BLaER1 (cell line): ENCODE data around the gene VPS41.

ENCODE experiments used
- H3K27ac ChIP-seq: shearing (Covaris generic); formaldehyde crosslinking; 2 replicates; pipeline ENCODE4 v1.8.1; 2022
- H3K27me3 ChIP-seq: shearing (Covaris generic); formaldehyde crosslinking; 2 replicates; pipeline ENCODE4 v1.8.1; 2022
- H3K36me3 ChIP-seq: shearing (Covaris generic); formaldehyde crosslinking; 2 replicates; pipeline ENCODE4 v1.8.1; 2022
- H3K4me1 ChIP-seq: shearing (Covaris generic); formaldehyde crosslinking; 2 replicates; pipeline ENCODE4 v1.8.1; 2022
- H3K4me2 ChIP-seq: shearing (Covaris generic); formaldehyde crosslinking; 2 replicates; pipeline ENCODE4 v1.8.1; 2022
- H3K4me3 ChIP-seq: shearing (Covaris generic); formaldehyde crosslinking; 2 replicates; pipeline ENCODE4 v1.8.1; 2022
- H3K9ac ChIP-seq: shearing (Covaris generic); formaldehyde crosslinking; 2 replicates; pipeline ENCODE4 v1.8.1; 2022
- H3K9me3 ChIP-seq: shearing (Covaris generic); formaldehyde crosslinking; 2 replicates; pipeline ENCODE4 v1.8.1; 2022
- H4K20me1 ChIP-seq: shearing (Covaris generic); formaldehyde crosslinking; 2 replicates; pipeline ENCODE4 v1.8.1; 2022
- Cebpa-rat ChIP-seq: shearing (Covaris generic); IDR thresholded peaks from 2 replicates; pipeline ENCODE4 v1.8.1; 2022

Gene VPS41

DNA sequence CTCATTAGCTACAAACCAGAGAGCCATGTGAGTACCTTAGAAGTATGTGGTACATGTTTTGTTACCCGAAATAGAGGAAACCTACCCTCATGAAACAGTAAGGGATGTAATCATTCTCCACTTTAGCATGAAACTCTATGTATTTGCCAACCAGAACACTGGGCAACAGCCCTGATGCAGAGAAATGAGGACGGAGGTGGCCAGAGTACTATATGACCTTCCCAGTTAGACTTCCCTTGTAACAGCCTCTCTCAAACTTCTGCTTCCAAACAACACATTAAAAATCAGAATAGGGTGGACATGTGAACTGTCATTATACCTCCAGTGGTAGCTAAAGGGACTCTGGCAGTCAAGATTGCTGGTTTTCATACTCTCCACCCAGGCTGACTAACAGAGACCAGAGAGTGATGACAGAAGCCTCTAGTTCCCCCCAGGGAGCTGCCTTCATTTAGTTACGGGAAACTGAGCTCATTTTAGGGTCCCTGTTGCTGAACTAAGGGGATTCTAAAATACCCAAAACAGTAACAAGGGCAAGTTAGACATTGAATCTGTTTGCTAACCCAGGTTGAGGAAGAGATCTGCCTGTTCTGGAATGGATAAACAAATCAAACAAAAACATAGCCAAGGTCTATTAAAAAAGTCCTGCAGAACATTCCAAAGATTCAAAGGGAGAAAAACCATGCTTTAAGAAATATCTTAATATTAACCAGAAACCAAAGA lies 83.1 kb downstream of the VPS41 start:
- Histone ChIP-seq H3K4me3 (no peak overlapping the region), H3K4me1 (peaks cover 12% of the 10 kb centered on the region), H3K9me3 (peaks cover 17% of the 10 kb centered on the region), H3K27me3 (no peaks in the 10 kb centered on the region), H3K9ac (no peak overlapping the region), H3K27ac (peak overlapping the region; percentile 48), H3K4me2 (peak overlapping the region; percentile 63), H4K20me1 (no peaks in the 10 kb centered on the region), H3K36me3 (peaks cover 17% of the 10 kb centered on the region)
- TF ChIP-seq Cebpa-rat: no peak

DNA sequence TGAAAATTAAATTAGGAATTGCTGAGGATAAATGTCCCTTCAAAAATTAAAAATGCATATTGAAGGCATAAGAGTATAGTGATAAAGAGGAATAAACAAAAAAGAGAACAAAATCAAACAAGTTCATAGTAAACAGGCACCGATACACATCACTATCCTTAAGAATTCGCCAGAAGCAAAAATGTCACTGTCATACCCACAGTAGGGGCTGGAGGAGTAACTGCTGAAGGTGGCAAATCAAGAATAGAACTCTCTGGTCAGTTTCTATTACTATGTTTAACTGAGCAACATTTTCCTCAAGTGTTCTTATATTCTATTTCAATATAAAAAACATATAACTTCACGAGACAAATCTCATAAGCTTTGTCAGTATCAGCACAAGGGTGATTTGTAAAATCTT lies 84.0 kb downstream of the VPS41 start:
- no peaks in the 10 kb centered on the region for H4K20me1 ChIP-seq
- H3K9me3 ChIP-seq: peaks cover 17% of the 10 kb centered on the region
- no peaks in the 10 kb centered on the region for H3K27me3 ChIP-seq
- H3K4me3 ChIP-seq: no peak overlapping the region
- no peak overlapping the region for H3K27ac ChIP-seq
- H3K4me2 ChIP-seq: no peak overlapping the region
- TF ChIP-seq Cebpa-rat: no peak
- H3K36me3 ChIP-seq: peaks cover 19% of the 10 kb centered on the region
- no peak overlapping the region for H3K9ac ChIP-seq
- H3K4me1 ChIP-seq: peaks cover 12% of the 10 kb centered on the region

DNA sequence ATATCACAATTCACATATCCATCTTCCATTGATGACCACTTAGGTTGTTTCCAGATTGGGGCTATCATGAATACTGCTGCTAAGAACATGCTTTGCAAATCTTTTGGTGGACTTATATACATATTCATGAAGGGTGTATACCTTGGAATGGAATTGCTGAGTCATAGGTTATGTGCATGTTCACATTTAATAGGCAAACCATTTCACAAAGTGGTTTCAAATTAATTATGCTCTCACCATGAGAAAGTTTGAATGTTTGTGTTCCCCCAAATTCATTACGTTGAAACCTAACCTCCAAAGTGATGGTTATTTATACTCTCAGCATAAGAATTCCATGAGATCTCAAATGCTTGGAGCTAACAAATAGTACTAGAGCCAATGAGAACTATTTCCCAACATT lies 86.4 kb downstream of the VPS41 start:
- no peaks in the 10 kb centered on the region for H4K20me1 ChIP-seq
- peaks cover 12% of the 10 kb centered on the region for H3K4me1 ChIP-seq
- H3K36me3 ChIP-seq: peaks cover 35% of the 10 kb centered on the region
- no peak overlapping the region for H3K27ac ChIP-seq
- H3K9me3 ChIP-seq: peaks cover 18% of the 10 kb centered on the region
- H3K4me2 ChIP-seq: no peak overlapping the region
- no peak for TF ChIP-seq Cebpa-rat
- no peaks in the 10 kb centered on the region for H3K27me3 ChIP-seq
- no peak overlapping the region for H3K4me3 ChIP-seq
- no peak overlapping the region for H3K9ac ChIP-seq

DNA sequence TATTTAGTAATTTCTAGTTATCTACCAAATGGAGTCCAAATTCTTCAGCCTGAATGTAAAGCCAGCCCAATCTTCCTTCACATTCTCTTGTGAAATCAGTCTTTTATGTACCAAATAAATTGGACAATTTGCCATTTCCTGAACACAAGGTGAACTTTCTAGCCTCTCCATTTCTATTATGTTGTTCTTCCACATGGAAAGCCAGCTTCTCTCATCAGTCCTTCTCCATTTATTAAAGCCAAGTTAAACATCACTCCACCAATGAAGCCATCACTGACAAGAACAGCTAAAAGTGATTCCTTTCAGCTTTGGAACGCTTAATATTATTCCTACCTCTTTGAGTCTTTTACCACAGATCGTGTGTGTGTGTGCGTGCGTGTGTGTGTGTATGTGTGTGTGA lies 88.4 kb downstream of the VPS41 start:
- no peak for TF ChIP-seq Cebpa-rat
- Histone ChIP-seq H3K27ac (no peak overlapping the region), H3K4me2 (no peak overlapping the region), H3K9me3 (peaks cover 38% of the 10 kb centered on the region), H3K4me1 (peaks cover under 1% of the 10 kb centered on the region), H3K9ac (no peak overlapping the region), H4K20me1 (no peaks in the 10 kb centered on the region), H3K36me3 (peaks cover 55% of the 10 kb centered on the region), H3K27me3 (no peaks in the 10 kb centered on the region), H3K4me3 (no peak overlapping the region)

DNA sequence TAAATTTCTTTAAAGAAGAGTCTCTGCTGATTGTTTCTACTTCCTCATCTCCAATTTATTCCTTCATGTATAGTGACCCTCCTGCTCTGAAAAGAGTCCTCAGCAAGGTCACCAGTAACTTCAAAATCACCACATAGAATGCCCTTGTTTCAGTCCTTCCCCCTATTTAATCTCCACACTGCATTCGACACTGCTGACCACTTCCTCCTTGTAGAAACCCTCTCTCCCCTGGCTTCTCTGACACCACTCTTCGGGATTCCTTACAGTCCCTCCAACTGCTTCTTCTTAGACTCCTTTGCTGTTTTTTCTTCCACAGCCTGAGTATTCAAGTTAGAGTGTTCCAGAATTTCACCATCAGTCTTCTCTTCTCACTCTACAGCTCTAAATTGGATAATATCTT lies 89.5 kb downstream of the VPS41 start:
- Histone ChIP-seq H3K9me3 (peaks cover 46% of the 10 kb centered on the region), H3K4me3 (no peak overlapping the region), H3K4me2 (no peak overlapping the region), H3K9ac (no peak overlapping the region), H3K27ac (no peak overlapping the region), H4K20me1 (no peaks in the 10 kb centered on the region), H3K4me1 (no peaks in the 10 kb centered on the region), H3K27me3 (no peaks in the 10 kb centered on the region), H3K36me3 (peaks cover 63% of the 10 kb centered on the region)
- no peak for TF ChIP-seq Cebpa-rat

DNA sequence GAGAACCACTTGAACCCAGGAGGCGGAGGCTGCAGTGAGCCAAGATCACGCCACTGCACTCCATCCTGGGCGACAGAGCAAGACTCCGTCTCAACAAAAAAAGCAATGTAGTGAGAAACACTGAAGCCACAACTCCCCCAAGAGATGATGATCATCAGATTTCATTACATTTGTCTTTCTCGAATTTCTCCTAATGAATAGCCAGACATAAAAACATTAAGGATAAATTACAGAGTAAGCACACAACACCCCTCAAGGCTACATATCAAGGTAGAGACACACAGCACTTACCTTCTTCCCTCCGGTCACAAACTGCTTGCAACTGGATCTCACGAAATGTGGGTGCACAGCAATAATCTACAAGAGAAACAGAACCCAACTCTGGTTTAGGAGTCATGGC lies 91.5 kb downstream of the VPS41 start:
- Histone ChIP-seq H3K9ac (no peak overlapping the region), H3K27me3 (no peaks in the 10 kb centered on the region), H3K4me2 (no peak overlapping the region), H3K27ac (no peak overlapping the region), H4K20me1 (no peaks in the 10 kb centered on the region), H3K9me3 (peaks cover 29% of the 10 kb centered on the region), H3K36me3 (peaks cover 53% of the 10 kb centered on the region), H3K4me3 (no peak overlapping the region), H3K4me1 (no peaks in the 10 kb centered on the region)
- TF ChIP-seq Cebpa-rat: no peak

DNA sequence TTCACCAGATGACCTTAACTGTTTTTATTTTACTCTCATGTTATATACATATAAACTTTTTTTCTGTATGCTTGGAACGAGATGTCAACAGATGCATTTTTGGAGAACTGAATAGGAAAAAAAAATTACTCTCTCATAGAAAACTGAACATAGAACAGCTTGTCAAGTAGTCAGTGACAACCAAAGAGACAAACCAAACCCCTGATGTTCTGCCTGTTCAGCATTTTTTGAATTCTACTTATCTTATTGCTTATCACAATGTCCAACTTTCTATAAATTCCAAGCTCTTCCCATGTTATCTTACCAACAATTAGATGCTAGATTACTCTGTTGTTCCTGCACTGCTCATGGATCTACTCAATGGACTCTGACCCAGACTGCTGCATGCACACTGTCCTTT lies 95.2 kb downstream of the VPS41 start:
- Histone ChIP-seq H3K9me3 (peaks cover 29% of the 10 kb centered on the region), H3K4me1 (no peaks in the 10 kb centered on the region), H3K4me3 (no peak overlapping the region), H3K27me3 (no peaks in the 10 kb centered on the region), H4K20me1 (no peaks in the 10 kb centered on the region), H3K4me2 (no peak overlapping the region), H3K27ac (no peak overlapping the region), H3K36me3 (peaks cover 38% of the 10 kb centered on the region), H3K9ac (no peak overlapping the region)
- no peak for TF ChIP-seq Cebpa-rat

DNA sequence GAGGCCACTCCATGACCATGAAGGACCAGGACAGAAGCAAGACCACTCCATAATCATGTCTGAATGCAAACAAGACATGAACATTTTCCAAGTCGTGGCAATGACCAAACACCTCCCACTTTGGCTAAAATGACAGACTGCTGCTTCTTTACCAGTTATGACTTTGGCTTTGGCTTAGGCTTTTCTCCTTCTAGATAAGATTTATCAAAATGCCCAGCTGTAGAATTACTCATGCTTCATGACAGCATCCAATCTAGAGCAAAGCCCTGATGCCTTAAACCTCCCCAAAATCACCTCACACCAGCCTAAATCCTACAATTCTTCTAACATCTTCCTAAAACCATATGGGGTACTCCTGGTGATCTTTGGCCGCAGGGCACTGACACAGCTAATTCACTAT lies 102.1 kb downstream of the VPS41 start:
- Histone ChIP-seq H3K4me1 (no peaks in the 10 kb centered on the region), H3K4me3 (no peak overlapping the region), H3K4me2 (no peak overlapping the region), H3K36me3 (0 out of 2 replicates have a peak, but pooled peaks cover 6% of the 10 kb centered on the region), H3K9ac (no peak overlapping the region), H3K27ac (no peak overlapping the region), H3K9me3 (no peaks in the 10 kb centered on the region), H4K20me1 (no peaks in the 10 kb centered on the region), H3K27me3 (no peaks in the 10 kb centered on the region)
- no peak for TF ChIP-seq Cebpa-rat

DNA sequence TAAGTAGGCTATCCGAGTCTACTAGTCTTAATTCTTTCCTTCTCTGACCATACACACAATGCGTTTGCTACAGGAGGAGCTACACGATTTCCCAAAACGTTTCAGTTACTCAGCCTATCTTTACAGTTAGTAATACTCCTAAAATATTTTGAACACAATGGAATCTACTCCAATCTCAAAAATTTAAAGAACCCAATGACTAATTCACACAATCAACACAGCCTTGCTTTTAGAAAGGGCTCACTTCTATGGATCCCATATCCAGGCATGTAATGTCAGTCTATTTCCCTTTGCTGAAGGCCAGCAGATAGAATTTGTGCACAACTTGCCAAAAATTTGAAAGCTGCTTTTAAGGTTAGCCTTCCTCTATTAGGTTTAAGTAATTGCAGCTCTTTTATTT lies 107.2 kb downstream of the VPS41 start:
- Histone ChIP-seq H3K4me3 (no peak overlapping the region), H3K36me3 (0 out of 2 replicates have a peak, but pooled peaks cover 6% of the 10 kb centered on the region), H3K27me3 (no peaks in the 10 kb centered on the region), H3K4me2 (no peak overlapping the region), H4K20me1 (no peaks in the 10 kb centered on the region), H3K27ac (no peak overlapping the region), H3K9me3 (no peaks in the 10 kb centered on the region), H3K9ac (no peak overlapping the region), H3K4me1 (no peaks in the 10 kb centered on the region)
- TF ChIP-seq Cebpa-rat: no peak

DNA sequence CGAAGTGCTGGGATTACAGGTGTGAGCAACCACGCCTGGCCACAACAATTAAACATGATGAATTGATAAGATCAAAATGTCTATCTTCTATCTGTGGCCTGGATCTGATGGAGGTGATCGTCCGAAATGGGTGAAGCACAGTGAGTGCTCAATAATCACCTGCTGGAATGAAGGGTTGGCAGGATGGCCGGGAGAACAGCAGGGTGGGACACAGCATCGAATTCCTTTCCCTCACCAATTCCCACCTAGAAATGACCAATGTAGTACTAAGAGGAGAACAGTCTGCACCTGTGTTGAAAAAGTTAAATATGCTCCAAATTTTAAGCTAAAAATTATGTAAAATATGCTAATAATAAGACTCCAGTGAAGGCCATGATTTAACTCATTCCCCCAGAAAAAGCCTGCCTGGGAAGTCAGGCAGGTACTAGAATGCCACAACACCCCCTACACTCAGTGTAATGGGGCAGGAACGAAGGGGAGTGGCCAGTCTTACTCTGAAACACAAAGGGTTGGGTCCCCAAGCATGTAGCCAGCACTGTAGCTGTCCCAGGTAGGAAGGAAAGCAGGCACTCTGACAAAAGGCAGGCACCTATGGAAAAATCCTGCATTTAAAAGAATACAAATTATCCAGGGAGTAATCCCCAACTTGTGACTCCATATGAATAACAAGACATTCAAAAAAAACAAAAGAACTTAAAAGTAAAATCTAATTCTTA lies 110.3 kb downstream of the VPS41 start:
- Histone ChIP-seq H3K4me2 (no peak overlapping the region), H3K9ac (no peak overlapping the region), H3K4me3 (no peak overlapping the region)

More for the DNA sequence above, 110.3 kb downstream of the VPS41 start:
- H3K4me1 ChIP-seq: peaks cover 8% of the 10 kb centered on the region; the same call in 1 of the 2 replicates
- no peaks in the 10 kb centered on the region for H3K27me3 ChIP-seq
- no peaks in the 10 kb centered on the region for H4K20me1 ChIP-seq
- TF ChIP-seq Cebpa-rat: no peak
- H3K27ac ChIP-seq: no peak overlapping the region
- peaks cover 18% of the 10 kb centered on the region; the same call in 1 of the 2 replicates for H3K36me3 ChIP-seq
- no peaks in the 10 kb centered on the region for H3K9me3 ChIP-seq
